Activated B cell treated with CpG ODN at 0.5 μM for 24 hours (primary cell): ENCODE results near the gene FAXDC2. TPM values are rescaled to one million over a fixed set of nuclear protein-coding genes. Genes with fewer than 3 reads are reported as not detected.

Experiments used
- ATAC-seq: fragments of 200-7000 bp; cut with Tn5 transposase; one replicate; pipeline ENCODE4 v1.10.0; 2021; ENCODE audit warnings: low read depth, mild to moderate bottlenecking, moderate library complexity
- CTCF ChIA-PET: fragments of 350-600 bp; sonication (Branson Sonifier 250); formaldehyde crosslinking; loops from one replicate; lab custom pipeline; 2021; ENCODE audit warnings: antibody characterized with exemption; lab: Charles Lee
- POLR2A ChIA-PET: fragments of 350-600 bp; sonication (Branson Sonifier 250); formaldehyde crosslinking; loops from one replicate; lab custom pipeline; 2021; ENCODE audit warnings: antibody characterized with exemption; lab: Charles Lee
- DNase-seq: peaks from one replicate; pipeline ENCODE4 v3.0.0; 2022
- H3K27ac Mint-ChIP-seq: one replicate; pipeline ENCODE4 v1.8.0; 2020; ENCODE audit warnings: mixed read lengths
- H3K27me3 Mint-ChIP-seq: one replicate; pipeline ENCODE4 v1.8.0; 2021; ENCODE audit warnings: mixed read lengths
- H3K36me3 Mint-ChIP-seq: one replicate; pipeline ENCODE4 v1.8.0; 2021; ENCODE audit warnings: low read depth, mixed read lengths
- H3K4me1 Mint-ChIP-seq: one replicate; pipeline ENCODE4 v1.8.0; 2021; ENCODE audit warnings: mixed read lengths
- H3K4me3 Mint-ChIP-seq: one replicate; pipeline ENCODE4 v1.8.0; 2020; ENCODE audit warnings: mild to moderate bottlenecking, mixed read lengths
- H3K9me3 Mint-ChIP-seq: one replicate; pipeline ENCODE4 v1.8.0; 2020; ENCODE audit warnings: mixed read lengths
- intact Hi-C: fragments of 100-400 bp; cut with micrococcal nuclease; formaldehyde crosslinking; loops from one replicate; pipeline ENCODE4 v1.15.1; 2024
- total RNA-seq: library from RNA; stranded (reverse); gene quantifications from 2 replicates; pipeline ENCODE4 v1.2.3, GENCODE V29; 2022
- TF ChIP-seq, protein P1 (sequence below): fragments of 200-600 bp; IDR thresholded peaks from one replicate; pipeline ENCODE4 v1.8.0; 2022; ENCODE audit warnings: antibody characterized with exemption, mild to moderate bottlenecking

FAXDC2 gene
- total RNA-seq, 1 donor from 2014 or later: not detected

DNA sequence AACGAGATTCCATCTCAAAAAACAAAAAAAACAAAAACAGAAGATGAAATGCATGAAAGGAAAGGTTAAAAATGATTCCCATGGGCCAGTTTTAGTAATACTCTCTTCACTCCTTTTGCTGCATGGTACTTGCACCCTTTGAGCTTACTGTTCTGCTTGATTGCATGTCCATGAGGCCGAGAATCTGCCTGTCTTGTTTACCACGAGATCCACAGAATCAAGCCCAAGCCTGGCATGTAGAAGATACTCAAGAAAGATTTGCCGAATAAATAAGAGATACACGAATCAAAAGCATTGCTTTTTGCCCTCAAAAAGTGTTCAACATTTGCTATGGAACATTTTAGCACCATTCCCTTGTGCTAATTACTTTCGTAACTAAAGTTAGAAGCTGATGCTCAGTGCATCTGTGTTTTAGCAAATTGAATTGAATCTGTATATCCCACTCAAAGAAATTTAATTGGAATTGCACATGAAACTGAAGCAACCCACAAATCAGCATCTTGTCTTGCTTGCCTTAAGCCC is 1.1 kb downstream of the FAXDC2 start:
- POLR2A ChIA-PET: no interaction called here
- CTCF ChIA-PET: no interaction called here
- TF ChIP-seq, protein P1, sequence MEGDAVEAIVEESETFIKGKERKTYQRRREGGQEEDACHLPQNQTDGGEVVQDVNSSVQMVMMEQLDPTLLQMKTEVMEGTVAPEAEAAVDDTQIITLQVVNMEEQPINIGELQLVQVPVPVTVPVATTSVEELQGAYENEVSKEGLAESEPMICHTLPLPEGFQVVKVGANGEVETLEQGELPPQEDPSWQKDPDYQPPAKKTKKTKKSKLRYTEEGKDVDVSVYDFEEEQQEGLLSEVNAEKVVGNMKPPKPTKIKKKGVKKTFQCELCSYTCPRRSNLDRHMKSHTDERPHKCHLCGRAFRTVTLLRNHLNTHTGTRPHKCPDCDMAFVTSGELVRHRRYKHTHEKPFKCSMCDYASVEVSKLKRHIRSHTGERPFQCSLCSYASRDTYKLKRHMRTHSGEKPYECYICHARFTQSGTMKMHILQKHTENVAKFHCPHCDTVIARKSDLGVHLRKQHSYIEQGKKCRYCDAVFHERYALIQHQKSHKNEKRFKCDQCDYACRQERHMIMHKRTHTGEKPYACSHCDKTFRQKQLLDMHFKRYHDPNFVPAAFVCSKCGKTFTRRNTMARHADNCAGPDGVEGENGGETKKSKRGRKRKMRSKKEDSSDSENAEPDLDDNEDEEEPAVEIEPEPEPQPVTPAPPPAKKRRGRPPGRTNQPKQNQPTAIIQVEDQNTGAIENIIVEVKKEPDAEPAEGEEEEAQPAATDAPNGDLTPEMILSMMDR: no peak

DNA sequence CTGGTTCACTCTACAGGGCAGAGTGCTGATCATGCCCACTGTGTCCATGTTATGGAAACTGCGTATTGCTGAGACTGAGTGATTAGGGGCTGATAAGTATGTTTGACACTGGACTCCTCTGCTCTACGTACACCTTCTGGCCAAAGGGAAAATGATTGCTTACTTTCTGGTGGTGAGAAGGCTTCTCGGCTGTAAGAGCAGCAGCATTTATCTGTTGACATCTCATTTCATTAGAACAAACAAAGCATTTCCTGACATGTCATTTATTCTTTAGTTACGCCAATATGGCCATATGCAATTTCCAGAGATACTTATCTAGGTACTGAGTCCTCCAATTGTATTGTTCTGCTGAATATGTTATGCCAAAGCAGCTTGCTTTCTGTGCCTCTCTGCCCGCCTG is 5.6 kb downstream of the FAXDC2 start:
- ATAC-seq: no peak
- no peak for DNase-seq
- Mint-ChIP-seq H3K4me1 (no peaks in the 10 kb centered on the region), H3K4me3 (no peak overlapping the region), H3K27ac (no peak overlapping the region), H3K27me3 (no peaks in the 10 kb centered on the region), H3K9me3 (no peaks in the 10 kb centered on the region), H3K36me3 (no peaks in the 10 kb centered on the region)
- ChIA-PET CTCF (no interaction called here), POLR2A (interaction anchor here (0.7 kb wide), 1 partner anchor 20 kb away, joined by 3 read pairs; no protein-coding TSS in a partner anchor)
- TF ChIP-seq, protein P1: no peak
- intact Hi-C loops: no loop called here

More for the DNA sequence above, 1.1 kb downstream of the FAXDC2 start:
- DNase-seq: no peak
- ATAC-seq: no peak
- no peaks in the 10 kb centered on the region for H3K36me3 Mint-ChIP-seq
- H3K4me3 Mint-ChIP-seq: no peak overlapping the region
- no peaks in the 10 kb centered on the region for H3K9me3 Mint-ChIP-seq
- H3K4me1 Mint-ChIP-seq: peaks cover 2% of the 10 kb centered on the region
- intact Hi-C loops: no loop called here
- no peak overlapping the region for H3K27ac Mint-ChIP-seq
- no peaks in the 10 kb centered on the region for H3K27me3 Mint-ChIP-seq

DNA sequence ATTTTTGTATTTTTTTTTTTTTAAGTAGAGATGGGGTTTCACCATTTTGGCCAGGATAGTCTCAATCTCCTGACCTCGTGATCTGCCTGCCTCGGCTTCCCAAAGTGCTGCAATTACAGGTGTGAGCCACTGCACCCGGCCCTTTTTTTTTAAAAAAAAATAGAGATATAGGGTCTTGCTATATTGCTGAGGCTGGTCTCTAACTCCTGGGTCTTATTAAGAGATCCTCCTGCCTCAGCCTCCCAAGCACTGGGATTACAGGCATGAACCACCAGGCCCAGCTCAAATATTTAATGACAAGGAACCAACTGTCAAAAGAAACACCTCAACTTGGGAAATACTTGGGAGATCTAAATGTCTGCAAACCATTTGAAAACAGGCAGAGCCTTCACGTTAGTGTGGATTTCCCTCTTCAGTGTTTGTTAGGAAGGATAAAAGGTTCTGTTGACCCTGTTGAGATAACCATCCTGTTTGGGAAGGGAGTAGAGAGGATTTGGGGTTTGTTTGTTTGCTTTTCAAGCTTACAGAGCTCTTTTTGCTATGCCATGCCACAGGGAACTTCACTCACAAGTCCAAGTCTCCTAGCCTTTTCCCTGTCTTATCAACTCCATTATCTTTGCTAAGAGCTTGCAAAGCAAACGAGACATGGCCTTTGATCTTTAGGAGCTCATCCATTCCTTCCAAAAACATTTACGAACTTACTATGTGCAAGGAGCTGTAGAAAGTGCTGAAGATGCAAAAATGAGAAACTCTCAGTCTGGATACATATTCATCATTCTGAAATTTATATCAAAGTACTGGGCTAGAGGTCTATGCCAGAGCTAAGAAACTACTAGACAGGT is 7.5 kb downstream of the FAXDC2 start:
- Mint-ChIP-seq H3K9me3 (no peaks in the 10 kb centered on the region), H3K36me3 (no peaks in the 10 kb centered on the region), H3K4me1 (no peaks in the 10 kb centered on the region), H3K27me3 (no peaks in the 10 kb centered on the region), H3K27ac (no peak overlapping the region), H3K4me3 (no peak overlapping the region)
- TF ChIP-seq, protein P1: no peak
- intact Hi-C loops: no loop called here
- CTCF ChIA-PET: no interaction called here
- POLR2A ChIA-PET: interaction anchor here (0.6 to 0.7 kb wide), 2 partner anchors 13 to 61 kb away, joined by 8 to 9 read pairs; no protein-coding TSS in a partner anchor
- DNase-seq (no peak), ATAC-seq (no peak)

DNA sequence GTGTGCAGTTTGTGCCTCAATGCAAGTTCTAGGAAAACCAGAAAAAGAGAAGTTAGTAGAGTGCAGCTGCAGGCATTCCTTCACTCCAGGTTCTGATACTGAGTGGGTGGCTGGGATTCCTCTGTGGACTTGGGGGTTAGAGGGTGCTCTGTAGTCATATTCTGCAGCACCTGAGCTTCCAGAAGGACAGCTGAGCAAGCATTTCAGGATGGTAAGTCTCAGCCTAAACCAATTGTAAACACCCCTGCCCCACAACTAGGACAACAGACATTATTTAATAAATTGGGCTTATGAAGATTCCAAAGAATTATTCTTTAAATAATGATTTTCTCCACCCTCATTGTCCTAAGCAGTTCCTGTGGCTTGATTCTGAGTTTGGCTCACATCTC is 9.1 kb downstream of the FAXDC2 start:
- intact Hi-C loops: no loop called here
- DNase-seq (no peak), ATAC-seq (no peak)
- ChIA-PET CTCF (no interaction called here), POLR2A (interaction anchor here (1.1 kb wide), 1 partner anchor 16 kb away, joined by 3 read pairs; no protein-coding TSS in a partner anchor)
- TF ChIP-seq, protein P1: no peak
- H3K9me3 Mint-ChIP-seq: no peaks in the 10 kb centered on the region
- no peaks in the 10 kb centered on the region for H3K27me3 Mint-ChIP-seq
- H3K4me1 Mint-ChIP-seq: no peaks in the 10 kb centered on the region
- H3K36me3 Mint-ChIP-seq: no peaks in the 10 kb centered on the region
- H3K4me3 Mint-ChIP-seq: no peak overlapping the region
- H3K27ac Mint-ChIP-seq: no peak overlapping the region
